H9 (cell line): Measurements from ENCODE around the gene KRT84. TPM values are rescaled to one million over a fixed set of nuclear protein-coding genes. Genes with fewer than 3 reads are reported as not detected.
A peak's percentile ranks its signal among the peaks of the same experiment; 100 is the strongest.

ENCODE experiments used
- DNase-seq: peaks from one replicate; pipeline ENCODE4 v3.0.0-alpha.2; 2017
- H2AFZ ChIP-seq: one replicate; pipeline ENCODE4 v1.6.1; 2013; ENCODE audit warnings: mild to moderate bottlenecking, low read length, control low read depth, moderate library complexity
- H2AK5ac ChIP-seq: 2 replicates; pipeline ENCODE4 v1.6.1; 2013; ENCODE audit warnings: low read length, control low read depth, mixed read lengths; ENCODE audit not compliant: insufficient read length
- H2BK120ac ChIP-seq: one replicate; pipeline ENCODE4 v1.6.1; 2013; ENCODE audit warnings: low read depth, mild to moderate bottlenecking, low read length, control low read depth, inconsistent platforms; ENCODE audit not compliant: poor library complexity, severe bottlenecking
- H2BK12ac ChIP-seq: 2 replicates; pipeline ENCODE4 v1.6.1; 2013; ENCODE audit warnings: low read length, control low read depth, mixed read lengths, low read depth; ENCODE audit not compliant: insufficient read length
- H2BK15ac ChIP-seq: 2 replicates; pipeline ENCODE4 v1.6.1; 2013; ENCODE audit warnings: low read depth, low read length, control low read depth
- H2BK20ac ChIP-seq: one replicate; pipeline ENCODE4 v1.6.1; 2013; ENCODE audit warnings: low read depth, mild to moderate bottlenecking, low read length, control low read depth, inconsistent platforms; ENCODE audit not compliant: poor library complexity, severe bottlenecking
- H2BK5ac ChIP-seq: 2 replicates; pipeline ENCODE4 v1.6.1; 2013; ENCODE audit warnings: low read length, control low read depth, mixed read lengths; ENCODE audit not compliant: insufficient read length
- H3K14ac ChIP-seq: 2 replicates; pipeline ENCODE4 v1.6.1; 2013; ENCODE audit warnings: low read length, control low read depth; ENCODE audit not compliant: insufficient read depth
- H3K18ac ChIP-seq: 2 replicates; pipeline ENCODE4 v1.6.1; 2013; ENCODE audit warnings: low read depth, mild to moderate bottlenecking, mixed read lengths, low read length, control low read depth; ENCODE audit not compliant: insufficient read length
- H3K23ac ChIP-seq: 2 replicates; pipeline ENCODE4 v1.6.1; 2013; ENCODE audit warnings: low read length, control low read depth, mixed read lengths, low read depth; ENCODE audit not compliant: insufficient read length
- H3K23me2 ChIP-seq: 2 replicates; pipeline ENCODE4 v1.6.1; 2013; ENCODE audit warnings: low read depth, mild to moderate bottlenecking, mixed read lengths, low read length, control low read depth; ENCODE audit not compliant: insufficient read length, poor library complexity, severe bottlenecking
- H3K27ac ChIP-seq: 2 replicates; pipeline ENCODE4 v1.5.1; 2013; ENCODE audit warnings: low read length, control low read depth, mixed read lengths, low read depth; ENCODE audit not compliant: insufficient read length
- H3K27me3 ChIP-seq: 2 replicates; pipeline ENCODE4 v1.6.1; 2013; ENCODE audit warnings: low read length, control low read depth, inconsistent platforms; ENCODE audit not compliant: insufficient read depth
- H3K4ac ChIP-seq: 2 replicates; pipeline ENCODE4 v1.6.1; 2013; ENCODE audit warnings: low read depth, mild to moderate bottlenecking, control low read depth, inconsistent platforms, low read length, moderate library complexity
- H3K4me1 ChIP-seq: 2 replicates; pipeline ENCODE4 v1.6.1; 2013; ENCODE audit warnings: low read length, control low read depth, inconsistent platforms; ENCODE audit not compliant: insufficient read depth
- H3K4me2 ChIP-seq: 2 replicates; pipeline ENCODE4 v1.6.1; 2013; ENCODE audit warnings: low read length, control low read depth, mixed read lengths; ENCODE audit not compliant: insufficient read length, insufficient read depth
- H3K56ac ChIP-seq: 2 replicates; pipeline ENCODE4 v1.6.1; 2013; ENCODE audit warnings: low read depth, mild to moderate bottlenecking, mixed read lengths, low read length, control low read depth; ENCODE audit not compliant: insufficient read length
- H3K79me1 ChIP-seq: 2 replicates; pipeline ENCODE4 v1.6.1; 2013; ENCODE audit warnings: low read depth, mild to moderate bottlenecking, moderate library complexity, low read length, control low read depth, inconsistent platforms; ENCODE audit not compliant: insufficient read depth, poor library complexity, severe bottlenecking
- H3K79me2 ChIP-seq: 2 replicates; pipeline ENCODE4 v1.6.1; 2013; ENCODE audit warnings: low read length, control low read depth, inconsistent platforms; ENCODE audit not compliant: insufficient read depth
- H3K9ac ChIP-seq: 2 replicates; pipeline ENCODE4 v1.6.1; 2013; ENCODE audit warnings: low read length, control low read depth, mixed read lengths; ENCODE audit not compliant: insufficient read length; ENCODE audit errors: extremely low read depth
- H3K9me3 ChIP-seq: one replicate; pipeline ENCODE4 v1.6.1; 2013; ENCODE audit warnings: low read depth, low read length, inconsistent platforms; ENCODE audit not compliant: control insufficient read depth
- H3T11ph ChIP-seq: one replicate; pipeline ENCODE4 v1.6.1; 2013; ENCODE audit warnings: mild to moderate bottlenecking, low read length, control low read depth, inconsistent platforms
- H4K20me1 ChIP-seq: one replicate; pipeline ENCODE4 v1.6.1; 2013; ENCODE audit not compliant: control insufficient read depth, insufficient read length, insufficient read depth
- H4K5ac ChIP-seq: 2 replicates; pipeline ENCODE4 v1.6.1; 2013; ENCODE audit warnings: low read depth, mild to moderate bottlenecking, mixed read lengths, low read length, control low read depth; ENCODE audit not compliant: insufficient read length
- H4K8ac ChIP-seq: replicated peaks from 2 replicates; pipeline ENCODE4 v1.6.1; 2013; ENCODE audit warnings: low read length, control low read depth, mixed read lengths, low read depth; ENCODE audit not compliant: insufficient read length
- H4K91ac ChIP-seq: 2 replicates; pipeline ENCODE4 v1.6.1; 2013; ENCODE audit warnings: low read depth, mild to moderate bottlenecking, moderate library complexity, mixed read lengths, low read length, control low read depth; ENCODE audit not compliant: insufficient read length
- H3K27ac Mint-ChIP-seq, 3 experiments: 2 replicates in 2 of 3; 3 replicates in 1 of 3; pipeline ENCODE4 v1.8.0; 2020 to 2021; ENCODE audit warnings: mixed read lengths in 3 of 3, mild to moderate bottlenecking in 1 of 3, moderate library complexity in 1 of 3
- H3K27me3 Mint-ChIP-seq: 2 replicates; pipeline ENCODE4 v1.8.0; 2021; ENCODE audit warnings: low read depth, mild to moderate bottlenecking, moderate library complexity, mixed read lengths
- H3K36me3 Mint-ChIP-seq, 3 experiments: 2 replicates in 2 of 3; 3 replicates in 1 of 3; pipeline ENCODE4 v1.8.0; 2020 to 2021; ENCODE audit warnings: low read depth in 3 of 3, mixed read lengths in 3 of 3; ENCODE audit not compliant: insufficient read depth in 1 of 3
- H3K4me1 Mint-ChIP-seq, 2 experiments: 2 replicates each; pipeline ENCODE4 v1.8.0; 2020; ENCODE audit warnings: mixed read lengths in 2 of 2
- H3K4me3 Mint-ChIP-seq, 2 experiments: 2 replicates in 1 of 2; 3 replicates in 1 of 2; pipeline ENCODE4 v1.8.0; 2020 to 2021; ENCODE audit warnings: mild to moderate bottlenecking in 2 of 2, mixed read lengths in 2 of 2, moderate library complexity in 1 of 2
- H3K9me3 Mint-ChIP-seq, 2 experiments: 2 replicates in 1 of 2; 3 replicates in 1 of 2; pipeline ENCODE4 v1.8.0; 2020; ENCODE audit warnings: mild to moderate bottlenecking in 2 of 2, mixed read lengths in 2 of 2, moderate library complexity in 1 of 2
- CTCF ChIP-seq: fragments of 200-600 bp; sonication (generic); conservative IDR thresholded peaks from 3 replicates; pipeline ENCODE4 v1.8.0; 2021; ENCODE audit warnings: antibody characterized with exemption, mild to moderate bottlenecking
- WGBS: extraction: QIAGEN DNeasy Blood & Tissue Kit; methylation state at CpG from one replicate; pipeline ENCODE4 v1.1.7; 2013; ENCODE audit warnings: missing lambda C conversion rate, low lambda C conversion rate, mixed read lengths; ENCODE audit not compliant: insufficient read length; ENCODE audit errors: extremely low coverage; 5-methylcytosine and 5-hydroxymethylcytosine counted together
- total RNA-seq: library from RNA; stranded (reverse); gene quantifications from 2 replicates; pipeline ENCODE4 v1.2.1, GENCODE V29; 2021

KRT84 gene
- total RNA-seq, 1 experiment from 2014 or later: not detected

- H3K9me3 ChIP-seq: no peaks in the 10 kb centered on the region
- no peak overlapping the region for H3K4me2 ChIP-seq
- H4K8ac ChIP-seq: no peak overlapping the region
- no peak overlapping the region for H3K14ac ChIP-seq
- H2BK5ac ChIP-seq: no peak overlapping the region
- DNase-seq: no peak
- H3K23me2 ChIP-seq: no peaks in the 10 kb centered on the region
- H3K9ac ChIP-seq: no peak overlapping the region
- H3K4ac ChIP-seq: no peak overlapping the region
- H3K79me2 ChIP-seq: no peaks in the 10 kb centered on the region
- peaks cover 1% of the 10 kb centered on the region; the same call in 1 of the 2 replicates for H3K4me1 ChIP-seq
- no peak overlapping the region for H2AK5ac ChIP-seq
- no peak overlapping the region for H2BK12ac ChIP-seq
- Mint-ChIP-seq H3K27ac (peak overlapping the region in 1 of 3 experiments; percentile 10; a peak in 1 of 7 replicates), H3K27me3 (peaks cover under 1% of the 10 kb centered on the region), H3K4me3 (no peak overlapping the region), H3K36me3 (no peaks in the 10 kb centered on the region; a peak in 1 of 7 replicates), H3K4me1 (peaks cover 10 to 13% of the 10 kb centered on the region in 2 experiments), H3K9me3 (peaks cover 3 to 4% of the 10 kb centered on the region in 2 experiments; a peak in 4 of 5 replicates)
- H2BK120ac ChIP-seq: no peak overlapping the region
- no peak overlapping the region for H3K23ac ChIP-seq
- no peaks in the 10 kb centered on the region for H3K79me1 ChIP-seq
- WGBS: no CpG with 5 or more reads among the region's 3 CpGs
- no peak overlapping the region for H4K5ac ChIP-seq
- no peak overlapping the region for H2AFZ ChIP-seq
- no peaks in the 10 kb centered on the region for H4K20me1 ChIP-seq
- no peak overlapping the region for H3K56ac ChIP-seq
- H3K18ac ChIP-seq: no peak overlapping the region
- H3T11ph ChIP-seq: no peak overlapping the region
- H3K27me3 ChIP-seq: no peaks in the 10 kb centered on the region; the same call in 1 of the 2 replicates
- no peak overlapping the region for H3K27ac ChIP-seq
- H4K91ac ChIP-seq: no peak overlapping the region
- no peak for TF ChIP-seq CTCF
- no peak overlapping the region for H2BK15ac ChIP-seq
- H2BK20ac ChIP-seq: no peak overlapping the region
Observed at GRCh38 chr12:52402873-52403540, 17.6 kb upstream of the KRT84 start.
